Liver (tissue), 9 donors: ENCODE data around the gene PTPRD. TPM values are rescaled to one million over a fixed set of nuclear protein-coding genes. Genes with fewer than 3 reads are reported as not detected.
A peak's percentile ranks its signal among the peaks of the same experiment; 100 is the strongest.

ENCODE experiments used
- DNase-seq: peaks from one replicate; pipeline ENCODE4 v3.0.0-alpha.2; 2017; ENCODE audit warnings: low spot score
- H3K27ac ChIP-seq, 2 donors: one replicate each; pipeline ENCODE4 v1.7.0; 2013; ENCODE audit warnings: inconsistent platforms in 2 of 2, low read length in 2 of 2, control low read depth in 1 of 2, low read depth in 1 of 2, mild to moderate bottlenecking in 1 of 2
- H3K27me3 ChIP-seq, 4 donors: one replicate each; pipeline versions ENCODE4 v1.6.1 to v1.7.0; 2013; ENCODE audit warnings: low read length in 3 of 4, inconsistent platforms in 1 of 4, mild to moderate bottlenecking in 1 of 4, moderate library complexity in 1 of 4; ENCODE audit not compliant: control insufficient read depth in 4 of 4, insufficient read depth in 4 of 4
- H3K36me3 ChIP-seq, 4 donors: one replicate each; pipeline versions ENCODE4 v1.6.1 to v1.7.0; 2013; ENCODE audit warnings: low read length in 3 of 4, mild to moderate bottlenecking in 3 of 4, low read depth in 1 of 4, moderate library complexity in 1 of 4; ENCODE audit not compliant: control insufficient read depth in 4 of 4, insufficient read depth in 3 of 4
- H3K4me1 ChIP-seq, 4 donors: one replicate each; pipeline versions ENCODE4 v1.6.1 to v1.7.0; 2013; ENCODE audit warnings: low read length in 3 of 4, mild to moderate bottlenecking in 3 of 4, moderate library complexity in 1 of 4; ENCODE audit not compliant: control insufficient read depth in 4 of 4, insufficient read depth in 4 of 4
- H3K4me3 ChIP-seq, 3 donors: one replicate each; pipeline versions ENCODE4 v1.6.1 to v1.7.0; 2013; ENCODE audit warnings: low read length in 3 of 3, control low read depth in 1 of 3, low read depth in 1 of 3, mild to moderate bottlenecking in 1 of 3
- H3K9ac ChIP-seq, 2 donors: one replicate each; pipeline ENCODE4 v1.7.0; 2013; ENCODE audit warnings: low read length in 2 of 2, mild to moderate bottlenecking in 2 of 2, moderate library complexity in 2 of 2, control low read depth in 1 of 2, low read depth in 1 of 2
- H3K9me3 ChIP-seq, 4 donors: one replicate each; pipeline versions ENCODE4 v1.6.1 to v1.7.0; 2013; ENCODE audit warnings: low read length in 3 of 4; ENCODE audit not compliant: control insufficient read depth in 4 of 4
- EGR1 ChIP-seq, 2 donors: IDR thresholded peaks; 2 replicates each; pipeline ENCODE4 v1.6.1; 2016 to 2018; ENCODE audit warnings: antibody characterized with exemption in 2 of 2, low read depth in 2 of 2
- FOXA1 ChIP-seq: IDR thresholded peaks from 2 replicates; pipeline ENCODE4 v1.6.1; 2016; ENCODE audit warnings: antibody characterized with exemption
- GABPA ChIP-seq, 2 donors: IDR thresholded peaks in 1 of 2; conservative IDR thresholded peaks in 1 of 2; 2 replicates each; pipeline ENCODE4 v1.6.1; 2016; ENCODE audit warnings: antibody characterized with exemption in 2 of 2, mild to moderate bottlenecking in 1 of 2, moderate library complexity in 1 of 2
- HNF4A ChIP-seq, 2 donors: conservative IDR thresholded peaks; 2 replicates each; pipeline ENCODE4 v1.6.1; 2016; ENCODE audit warnings: antibody characterized with exemption in 2 of 2, mild to moderate bottlenecking in 2 of 2
- HNF4G ChIP-seq: IDR thresholded peaks from 2 replicates; pipeline ENCODE4 v1.6.1; 2016; ENCODE audit warnings: antibody characterized with exemption
- JUND ChIP-seq, 2 donors: IDR thresholded peaks; 2 replicates each; pipeline ENCODE4 v1.6.1; 2016; ENCODE audit warnings: antibody characterized with exemption in 2 of 2
- MAX ChIP-seq: IDR thresholded peaks from 2 replicates; pipeline ENCODE4 v1.6.1; 2016; ENCODE audit warnings: antibody characterized with exemption
- NR2F2 ChIP-seq: IDR thresholded peaks from 2 replicates; pipeline ENCODE4 v1.6.1; 2016; ENCODE audit warnings: antibody characterized with exemption
- RAD21 ChIP-seq, 2 donors: IDR thresholded peaks; 2 replicates each; pipeline ENCODE4 v1.6.1; 2016; ENCODE audit warnings: antibody characterized with exemption in 2 of 2, mild to moderate bottlenecking in 2 of 2
- REST ChIP-seq: IDR thresholded peaks from 2 replicates; pipeline ENCODE4 v1.6.1; 2016; ENCODE audit warnings: antibody characterized with exemption, mild to moderate bottlenecking
- SP1 ChIP-seq: IDR thresholded peaks from 2 replicates; pipeline ENCODE4 v1.6.1; 2018; ENCODE audit warnings: antibody characterized with exemption, mild to moderate bottlenecking
- TAF1 ChIP-seq: conservative IDR thresholded peaks from 2 replicates; pipeline ENCODE4 v1.6.1; 2016; ENCODE audit warnings: antibody characterized with exemption, mild to moderate bottlenecking
- ZBTB33 ChIP-seq: IDR thresholded peaks from 2 replicates; pipeline ENCODE4 v1.6.1; 2016; ENCODE audit warnings: antibody characterized with exemption
- WGBS: extraction: QIAGEN DNeasy Blood & Tissue Kit; methylation state at CpG from one replicate; pipeline ENCODE4 v1.1.7; 2013; 5-methylcytosine and 5-hydroxymethylcytosine counted together
- polyA plus RNA-seq, 2 donors: library from polyadenylated mRNA; stranded (reverse) in 1 of 2; unstranded in 1 of 2; fragments of 200-250 nt in 1 of 2; fragments of >200 nt in 1 of 2; fragmentation: Nextera tagmentation in 1 of 2; extraction: Ambion mirVana in 1 of 2; gene quantifications; one replicate each; pipeline versions ENCODE4 v1.2.1 to v1.2.3, GENCODE V29; 2013 to 2015
- total RNA-seq, 2 donors: library from RNA; depleted of rRNA; stranded (reverse); fragments of >200 nt; gene quantifications; one replicate each; pipeline ENCODE4 v1.2.3, GENCODE V29; 2014
- TF ChIP-seq, protein P1 (sequence below): IDR thresholded peaks from 2 replicates; pipeline ENCODE4 v1.6.1; 2016; ENCODE audit warnings: antibody characterized with exemption
- TF ChIP-seq, protein P2 (sequence below): fragments of 150-350 bp; IDR thresholded peaks from 2 replicates; pipeline ENCODE4 v1.5.1; 2017; ENCODE audit warnings: improper control_type of control experiment, low read depth, low read length; ENCODE audit not compliant: missing input control
- donor health status: healthy.
- donor health status: healthy.
- donor health status: healthy.
- donor health status: healthy.
- donor health status: healthy.

Gene PTPRD
- total and polyA plus RNA-seq, 4 donors: 0.78 to 34.2 (median 4.7) TPM

- no peaks in the 10 kb centered on the region for H3K27me3 ChIP-seq
- 85% methylated on average over 2 of the region's 2 CpGs for WGBS
- DNase-seq: no peak
- H3K9ac ChIP-seq: no peak overlapping the region
- no peak for TF ChIP-seq HNF4G
- TF ChIP-seq GABPA (IDR thresholded peaks at IDR 0.05 in 1 of 2, conservative IDR thresholded peaks at IDR 0.05 in 1 of 2): no peak
- H3K36me3 ChIP-seq: no peaks in the 10 kb centered on the region
- H3K27ac ChIP-seq: no peak overlapping the region
- no peaks in the 10 kb centered on the region for H3K9me3 ChIP-seq
- H3K4me3 ChIP-seq: no peak overlapping the region
- no peaks in the 10 kb centered on the region for H3K4me1 ChIP-seq
Measured at GRCh38 chr9:8332331-8332650, 2280.5 kb downstream of the PTPRD start.

DNA sequence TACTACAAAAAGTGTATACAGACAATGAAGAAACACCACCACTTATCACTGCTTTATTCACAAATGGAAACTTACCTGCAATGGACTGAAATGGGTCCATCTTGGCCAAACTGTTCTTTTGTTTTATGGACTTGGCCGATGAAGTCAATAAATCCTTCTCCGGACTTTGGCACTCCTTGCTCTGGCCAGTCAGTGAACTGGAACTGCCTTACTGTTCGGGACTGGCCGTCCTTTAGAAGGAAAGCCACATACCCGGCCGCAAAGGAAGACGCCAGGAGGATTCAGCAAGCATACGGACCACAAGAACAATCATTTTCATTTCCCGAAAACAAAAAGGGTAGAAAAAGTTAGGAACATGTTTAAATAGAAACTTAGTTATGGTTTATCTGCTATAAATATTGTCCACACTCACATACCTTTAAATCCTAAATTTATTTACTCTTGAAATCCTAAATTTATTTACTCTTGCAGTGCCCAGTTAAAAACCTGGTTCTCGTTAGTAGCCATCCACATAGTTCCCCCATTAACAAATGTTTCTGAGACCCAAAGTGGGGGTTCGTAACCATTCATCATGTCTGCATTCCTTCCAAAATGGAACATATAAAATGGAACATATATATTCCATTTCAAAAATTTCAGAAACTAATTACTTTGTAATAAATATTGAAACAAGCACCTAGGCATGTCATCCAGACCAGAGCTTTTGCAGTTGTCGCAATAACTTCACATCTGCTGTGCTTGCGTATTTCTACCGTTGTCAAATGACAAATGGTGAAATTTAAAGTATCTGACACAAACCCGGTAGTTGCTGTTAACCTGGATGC is 2281.1 kb downstream of the PTPRD start:
- Histone ChIP-seq H3K4me1 (no peaks in the 10 kb centered on the region), H3K27me3 (no peaks in the 10 kb centered on the region), H3K36me3 (no peaks in the 10 kb centered on the region), H3K9ac (no peak overlapping the region), H3K9me3 (no peaks in the 10 kb centered on the region), H3K4me3 (no peak overlapping the region), H3K27ac (no peak overlapping the region)
- no peak for TF ChIP-seq ZBTB33
- no peak for TF ChIP-seq GABPA (IDR thresholded peaks at IDR 0.05 in 1 of 2, conservative IDR thresholded peaks at IDR 0.05 in 1 of 2)
- TF ChIP-seq RAD21 (IDR thresholded peaks at IDR 0.05): no peak
- no peak for TF ChIP-seq FOXA1
- no peak for TF ChIP-seq JUND (IDR thresholded peaks at IDR 0.05)
- TF ChIP-seq TAF1: no peak
- no peak for TF ChIP-seq HNF4G
- DNase-seq: no peak
- WGBS: 87% methylated on average over 15 of the region's 15 CpGs

GRCh38 chr9:8329561-8330283 is 2283.1 kb downstream of the PTPRD start:
- Histone ChIP-seq H3K9ac (no peak overlapping the region), H3K4me1 (no peaks in the 10 kb centered on the region), H3K9me3 (no peaks in the 10 kb centered on the region), H3K27me3 (no peaks in the 10 kb centered on the region), H3K4me3 (no peak overlapping the region), H3K27ac (no peak overlapping the region), H3K36me3 (no peaks in the 10 kb centered on the region)
- WGBS: 48% methylated on average over 13 of the region's 13 CpGs
- no peak for DNase-seq
- no peak for TF ChIP-seq NR2F2
- TF ChIP-seq ZBTB33: no peak
- TF ChIP-seq HNF4G: no peak
- TF ChIP-seq, protein P1, sequence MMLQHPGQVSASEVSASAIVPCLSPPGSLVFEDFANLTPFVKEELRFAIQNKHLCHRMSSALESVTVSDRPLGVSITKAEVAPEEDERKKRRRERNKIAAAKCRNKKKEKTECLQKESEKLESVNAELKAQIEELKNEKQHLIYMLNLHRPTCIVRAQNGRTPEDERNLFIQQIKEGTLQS: no peak
- peak in 1 of 2 donors; percentile 36 for TF ChIP-seq HNF4A (conservative IDR thresholded peaks at IDR 0.05)
- TF ChIP-seq, protein P2, sequence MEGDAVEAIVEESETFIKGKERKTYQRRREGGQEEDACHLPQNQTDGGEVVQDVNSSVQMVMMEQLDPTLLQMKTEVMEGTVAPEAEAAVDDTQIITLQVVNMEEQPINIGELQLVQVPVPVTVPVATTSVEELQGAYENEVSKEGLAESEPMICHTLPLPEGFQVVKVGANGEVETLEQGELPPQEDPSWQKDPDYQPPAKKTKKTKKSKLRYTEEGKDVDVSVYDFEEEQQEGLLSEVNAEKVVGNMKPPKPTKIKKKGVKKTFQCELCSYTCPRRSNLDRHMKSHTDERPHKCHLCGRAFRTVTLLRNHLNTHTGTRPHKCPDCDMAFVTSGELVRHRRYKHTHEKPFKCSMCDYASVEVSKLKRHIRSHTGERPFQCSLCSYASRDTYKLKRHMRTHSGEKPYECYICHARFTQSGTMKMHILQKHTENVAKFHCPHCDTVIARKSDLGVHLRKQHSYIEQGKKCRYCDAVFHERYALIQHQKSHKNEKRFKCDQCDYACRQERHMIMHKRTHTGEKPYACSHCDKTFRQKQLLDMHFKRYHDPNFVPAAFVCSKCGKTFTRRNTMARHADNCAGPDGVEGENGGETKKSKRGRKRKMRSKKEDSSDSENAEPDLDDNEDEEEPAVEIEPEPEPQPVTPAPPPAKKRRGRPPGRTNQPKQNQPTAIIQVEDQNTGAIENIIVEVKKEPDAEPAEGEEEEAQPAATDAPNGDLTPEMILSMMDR: no peak
- peak; percentile 70 for TF ChIP-seq FOXA1
- TF ChIP-seq RAD21 (IDR thresholded peaks at IDR 0.05): no peak
- TF ChIP-seq GABPA (IDR thresholded peaks at IDR 0.05 in 1 of 2, conservative IDR thresholded peaks at IDR 0.05 in 1 of 2): no peak
- TF ChIP-seq JUND (IDR thresholded peaks at IDR 0.05): no peak
- TF ChIP-seq MAX: no peak
- TF ChIP-seq SP1: no peak
- no peak for TF ChIP-seq REST
- no peak for TF ChIP-seq TAF1
- no peak for TF ChIP-seq EGR1 (IDR thresholded peaks at IDR 0.05; ENCODE audit: low read depth in 2 of 2)
